Neural cell (in vitro differentiated cells): ENCODE data around the gene HS3ST5. TPM values are rescaled to one million over a fixed set of nuclear protein-coding genes. Genes with fewer than 3 reads are reported as not detected.

Experiments
- H2AFZ ChIP-seq: fragments of 200-600, 300-800 bp; sonication (generic), shearing (Covaris generic); 2 replicates; pipeline ENCODE4 v1.6.0; 2014; ENCODE audit warnings: low read depth, mild to moderate bottlenecking, antibody characterized with exemption, low read length, moderate library complexity
- H3F3A ChIP-seq: fragments of 200-600 bp; shearing (Covaris generic); 2 replicates; pipeline ENCODE4 v1.6.1; 2016; ENCODE audit warnings: mild to moderate bottlenecking, moderate library complexity, mixed read lengths, antibody characterized with exemption, low read length; ENCODE audit not compliant: insufficient read depth, poor library complexity, severe bottlenecking
- H3K27ac ChIP-seq: fragments of 200-600, 300-800 bp; sonication (generic), shearing (Covaris generic); 2 replicates; pipeline ENCODE4 v1.5.1; 2014; ENCODE audit warnings: mild to moderate bottlenecking, low read length, moderate library complexity
- H3K27me3 ChIP-seq: fragments of 300-800, 200-600 bp; sonication (generic), shearing (Covaris generic); 2 replicates; pipeline ENCODE4 v1.6.0; 2014; ENCODE audit warnings: mild to moderate bottlenecking, low read depth, low read length, moderate library complexity; ENCODE audit not compliant: insufficient read depth
- H3K36me3 ChIP-seq: fragments of 300-800, 200-600 bp; sonication (generic), shearing (Covaris generic); 2 replicates; pipeline ENCODE4 v1.5.1; 2014; ENCODE audit warnings: mild to moderate bottlenecking, antibody characterized with exemption, low read length, moderate library complexity; ENCODE audit not compliant: insufficient read depth
- H3K4me2 ChIP-seq: fragments of 300-800, 200-600 bp; sonication (generic), shearing (Covaris generic); 2 replicates; pipeline ENCODE4 v1.6.0; 2014; ENCODE audit warnings: mild to moderate bottlenecking, low read length
- H3K4me3 ChIP-seq: fragments of 300-800, 200-600 bp; sonication (generic), shearing (Covaris generic); 2 replicates; pipeline ENCODE4 v1.5.1; 2014; ENCODE audit warnings: mild to moderate bottlenecking, low read length, moderate library complexity
- H3K79me2 ChIP-seq: fragments of 200-600 bp; shearing (Covaris generic); replicated peaks from 2 replicates; pipeline ENCODE4 v1.6.0; 2014; ENCODE audit warnings: mild to moderate bottlenecking, low read length, moderate library complexity; ENCODE audit not compliant: insufficient read depth
- H3K9ac ChIP-seq: fragments of 300-800, 200-600 bp; sonication (generic), shearing (Covaris generic); 2 replicates; pipeline ENCODE4 v1.6.1; 2016; ENCODE audit warnings: mild to moderate bottlenecking, low read length, mixed read lengths
- H3K9me2 ChIP-seq: fragments of 200-600 bp; shearing (Covaris generic); 2 replicates; pipeline ENCODE4 v1.6.1; 2016; ENCODE audit warnings: mild to moderate bottlenecking, low read length, mixed read lengths; ENCODE audit not compliant: insufficient read depth
- H3K9me3 ChIP-seq: fragments of 200-600, 300-800 bp; sonication (generic), shearing (Covaris generic); 2 replicates; pipeline ENCODE4 v1.6.1; 2016; ENCODE audit warnings: mild to moderate bottlenecking, mixed run types, low read length, moderate library complexity, mixed read lengths
- H4K20me1 ChIP-seq: fragments of 200-600 bp; shearing (Covaris generic); 2 replicates; pipeline ENCODE4 v1.6.1; 2016; ENCODE audit warnings: mild to moderate bottlenecking, mixed run types; ENCODE audit not compliant: insufficient read depth
- EP300 ChIP-seq: fragments of 450-650 bp; conservative IDR thresholded peaks from 2 replicates; pipeline ENCODE4 v1.6.1; 2014; ENCODE audit warnings: antibody characterized with exemption, mild to moderate bottlenecking, moderate library complexity; ENCODE audit not compliant: poor library complexity, severe bottlenecking
- EZH2 ChIP-seq: fragments of 200-600, 300-800 bp; shearing (Covaris generic), sonication (generic); IDR thresholded peaks from 2 replicates; pipeline ENCODE4 v1.6.1; 2014; ENCODE audit warnings: antibody characterized with exemption, low read length, borderline replicate concordance, mild to moderate bottlenecking; ENCODE audit not compliant: insufficient read depth, poor library complexity, severe bottlenecking
- MXI1 ChIP-seq: fragments of 450-650 bp; conservative IDR thresholded peaks from 2 replicates; pipeline ENCODE4 v1.6.1; 2014; ENCODE audit warnings: antibody characterized with exemption, mild to moderate bottlenecking; ENCODE audit not compliant: poor library complexity, severe bottlenecking
- POLR2AphosphoS5 ChIP-seq: IDR thresholded peaks from 2 replicates; pipeline ENCODE4 v1.6.1; 2012
- SMC3 ChIP-seq: fragments of 450-650 bp; conservative IDR thresholded peaks from 2 replicates; pipeline ENCODE4 v1.6.1; 2014; ENCODE audit warnings: antibody characterized with exemption, mild to moderate bottlenecking, moderate library complexity; ENCODE audit not compliant: poor library complexity
- TAF1 ChIP-seq: IDR thresholded peaks from 2 replicates; pipeline ENCODE4 v1.6.1; 2012; ENCODE audit warnings: low read depth
- polyA plus RNA-seq: library from polyadenylated mRNA; depleted of rRNA; stranded (reverse); fragments of >200 nt; gene quantifications from 2 replicates; pipeline ENCODE4 v1.2.3, GENCODE V29; 2014
- TF ChIP-seq, protein P1 (sequence below): IDR thresholded peaks from 2 replicates; pipeline ENCODE4 v1.6.1; 2012; ENCODE audit warnings: borderline replicate concordance
- TF ChIP-seq, protein P2 (sequence below): fragments of 450-650 bp; IDR thresholded peaks from 2 replicates; pipeline ENCODE4 v1.5.1; 2014; ENCODE audit warnings: antibody characterized with exemption, mild to moderate bottlenecking, moderate library complexity; ENCODE audit not compliant: poor library complexity, severe bottlenecking

Gene HS3ST5
- polyA plus RNA-seq, 1 donor from 2014 or later: not detected

GRCh38 chr6:114200891-114201290, 141.9 kb downstream of the HS3ST5 start:
- Histone ChIP-seq H3K9ac (no peak overlapping the region), H3K27ac (no peak overlapping the region), H4K20me1 (no peaks in the 10 kb centered on the region), H3K4me2 (no peak overlapping the region), H2AFZ (no peak overlapping the region), H3K9me2 (no peaks in the 10 kb centered on the region), H3K27me3 (no peaks in the 10 kb centered on the region), H3K4me3 (no peak overlapping the region), H3F3A (no peaks in the 10 kb centered on the region), H3K79me2 (no peaks in the 10 kb centered on the region), H3K36me3 (no peaks in the 10 kb centered on the region), H3K9me3 (no peaks in the 10 kb centered on the region)
- TF ChIP-seq, protein P1, sequence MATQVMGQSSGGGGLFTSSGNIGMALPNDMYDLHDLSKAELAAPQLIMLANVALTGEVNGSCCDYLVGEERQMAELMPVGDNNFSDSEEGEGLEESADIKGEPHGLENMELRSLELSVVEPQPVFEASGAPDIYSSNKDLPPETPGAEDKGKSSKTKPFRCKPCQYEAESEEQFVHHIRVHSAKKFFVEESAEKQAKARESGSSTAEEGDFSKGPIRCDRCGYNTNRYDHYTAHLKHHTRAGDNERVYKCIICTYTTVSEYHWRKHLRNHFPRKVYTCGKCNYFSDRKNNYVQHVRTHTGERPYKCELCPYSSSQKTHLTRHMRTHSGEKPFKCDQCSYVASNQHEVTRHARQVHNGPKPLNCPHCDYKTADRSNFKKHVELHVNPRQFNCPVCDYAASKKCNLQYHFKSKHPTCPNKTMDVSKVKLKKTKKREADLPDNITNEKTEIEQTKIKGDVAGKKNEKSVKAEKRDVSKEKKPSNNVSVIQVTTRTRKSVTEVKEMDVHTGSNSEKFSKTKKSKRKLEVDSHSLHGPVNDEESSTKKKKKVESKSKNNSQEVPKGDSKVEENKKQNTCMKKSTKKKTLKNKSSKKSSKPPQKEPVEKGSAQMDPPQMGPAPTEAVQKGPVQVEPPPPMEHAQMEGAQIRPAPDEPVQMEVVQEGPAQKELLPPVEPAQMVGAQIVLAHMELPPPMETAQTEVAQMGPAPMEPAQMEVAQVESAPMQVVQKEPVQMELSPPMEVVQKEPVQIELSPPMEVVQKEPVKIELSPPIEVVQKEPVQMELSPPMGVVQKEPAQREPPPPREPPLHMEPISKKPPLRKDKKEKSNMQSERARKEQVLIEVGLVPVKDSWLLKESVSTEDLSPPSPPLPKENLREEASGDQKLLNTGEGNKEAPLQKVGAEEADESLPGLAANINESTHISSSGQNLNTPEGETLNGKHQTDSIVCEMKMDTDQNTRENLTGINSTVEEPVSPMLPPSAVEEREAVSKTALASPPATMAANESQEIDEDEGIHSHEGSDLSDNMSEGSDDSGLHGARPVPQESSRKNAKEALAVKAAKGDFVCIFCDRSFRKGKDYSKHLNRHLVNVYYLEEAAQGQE: no peak
- TF ChIP-seq SMC3 (no peak), POLR2AphosphoS5 (no peak), EZH2 (no peak), MXI1 (no peak)

- Histone ChIP-seq H3K36me3 (no peaks in the 10 kb centered on the region), H3K9ac (no peak overlapping the region), H2AFZ (no peak overlapping the region), H4K20me1 (no peaks in the 10 kb centered on the region), H3F3A (no peaks in the 10 kb centered on the region), H3K9me3 (no peaks in the 10 kb centered on the region), H3K79me2 (no peaks in the 10 kb centered on the region), H3K9me2 (no peaks in the 10 kb centered on the region), H3K4me3 (no peak overlapping the region), H3K27ac (no peak overlapping the region), H3K27me3 (no peaks in the 10 kb centered on the region), H3K4me2 (no peak overlapping the region)
- TF ChIP-seq, protein P2, sequence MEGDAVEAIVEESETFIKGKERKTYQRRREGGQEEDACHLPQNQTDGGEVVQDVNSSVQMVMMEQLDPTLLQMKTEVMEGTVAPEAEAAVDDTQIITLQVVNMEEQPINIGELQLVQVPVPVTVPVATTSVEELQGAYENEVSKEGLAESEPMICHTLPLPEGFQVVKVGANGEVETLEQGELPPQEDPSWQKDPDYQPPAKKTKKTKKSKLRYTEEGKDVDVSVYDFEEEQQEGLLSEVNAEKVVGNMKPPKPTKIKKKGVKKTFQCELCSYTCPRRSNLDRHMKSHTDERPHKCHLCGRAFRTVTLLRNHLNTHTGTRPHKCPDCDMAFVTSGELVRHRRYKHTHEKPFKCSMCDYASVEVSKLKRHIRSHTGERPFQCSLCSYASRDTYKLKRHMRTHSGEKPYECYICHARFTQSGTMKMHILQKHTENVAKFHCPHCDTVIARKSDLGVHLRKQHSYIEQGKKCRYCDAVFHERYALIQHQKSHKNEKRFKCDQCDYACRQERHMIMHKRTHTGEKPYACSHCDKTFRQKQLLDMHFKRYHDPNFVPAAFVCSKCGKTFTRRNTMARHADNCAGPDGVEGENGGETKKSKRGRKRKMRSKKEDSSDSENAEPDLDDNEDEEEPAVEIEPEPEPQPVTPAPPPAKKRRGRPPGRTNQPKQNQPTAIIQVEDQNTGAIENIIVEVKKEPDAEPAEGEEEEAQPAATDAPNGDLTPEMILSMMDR: no peak
- no peak for TF ChIP-seq TAF1
- no peak for TF ChIP-seq POLR2AphosphoS5
- TF ChIP-seq MXI1: no peak
- TF ChIP-seq EZH2: no peak
- TF ChIP-seq EP300: no peak
- TF ChIP-seq, protein P1: no peak
- TF ChIP-seq SMC3: no peak
Observed at GRCh38 chr6:114195631-114196403, 147.0 kb downstream of the HS3ST5 start.
